ENCODE data around the gene GREB1. TPM values are rescaled to one million over a fixed set of nuclear protein-coding genes. Genes with fewer than 3 reads are reported as not detected.

The GREB1 gene
- total and polyA plus RNA-seq, 2 of the 13 experiments (the other 11 are each of a cell fraction or from before 2014, with no cell fraction given), result 31.3 to 61.2 TPM

DNA sequence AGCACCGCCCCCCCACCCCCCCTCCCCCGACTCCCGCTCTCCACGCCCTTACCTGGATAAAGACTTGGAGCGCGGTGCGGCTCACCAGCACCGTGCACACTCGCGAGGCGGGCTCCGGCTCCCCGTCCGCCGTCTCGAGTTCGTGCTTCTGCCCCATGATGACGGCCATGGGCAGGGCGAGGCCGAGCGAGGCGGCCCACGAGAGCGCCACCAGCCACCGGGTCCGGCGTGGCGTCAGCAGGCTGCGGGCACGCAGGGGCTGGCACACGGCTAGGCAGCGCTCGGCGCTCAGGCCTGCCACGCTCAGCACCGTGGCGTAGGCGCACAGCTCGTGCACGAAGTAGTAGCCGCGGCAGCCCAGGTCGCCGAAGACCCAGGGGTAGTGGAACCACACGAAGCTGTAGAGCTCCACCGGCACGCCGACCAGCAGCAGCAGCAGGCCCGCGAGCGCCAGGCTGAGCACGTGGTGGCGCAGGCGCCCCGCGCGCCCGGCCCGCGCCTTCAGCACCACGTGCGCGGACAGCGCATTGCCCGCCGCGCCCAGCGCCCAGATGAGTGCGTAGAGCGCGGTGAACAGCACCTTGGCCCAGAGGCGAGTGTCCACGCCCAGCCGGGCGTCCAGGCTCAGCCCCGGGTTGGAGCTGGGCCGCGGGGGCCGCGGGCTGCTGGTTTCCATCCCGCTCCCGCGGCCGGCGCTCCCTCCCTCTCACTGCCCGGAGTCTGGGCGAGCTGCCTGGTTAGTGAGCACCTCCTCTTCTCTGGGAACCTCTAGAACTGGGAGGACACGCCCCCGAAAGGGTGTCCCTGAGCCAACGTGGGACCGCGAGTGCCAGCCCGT lies 135.8 kb downstream of the GREB1 start, which contains the start of gene NTSR2 (continued):
- TF ChIP-seq, protein P1, sequence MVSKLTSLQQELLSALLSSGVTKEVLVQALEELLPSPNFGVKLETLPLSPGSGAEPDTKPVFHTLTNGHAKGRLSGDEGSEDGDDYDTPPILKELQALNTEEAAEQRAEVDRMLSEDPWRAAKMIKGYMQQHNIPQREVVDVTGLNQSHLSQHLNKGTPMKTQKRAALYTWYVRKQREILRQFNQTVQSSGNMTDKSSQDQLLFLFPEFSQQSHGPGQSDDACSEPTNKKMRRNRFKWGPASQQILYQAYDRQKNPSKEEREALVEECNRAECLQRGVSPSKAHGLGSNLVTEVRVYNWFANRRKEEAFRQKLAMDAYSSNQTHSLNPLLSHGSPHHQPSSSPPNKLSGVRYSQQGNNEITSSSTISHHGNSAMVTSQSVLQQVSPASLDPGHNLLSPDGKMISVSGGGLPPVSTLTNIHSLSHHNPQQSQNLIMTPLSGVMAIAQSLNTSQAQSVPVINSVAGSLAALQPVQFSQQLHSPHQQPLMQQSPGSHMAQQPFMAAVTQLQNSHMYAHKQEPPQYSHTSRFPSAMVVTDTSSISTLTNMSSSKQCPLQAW (CRISPR knock-in tag; IDR thresholded peaks at IDR 0.05), result no peak
- TF ChIP-seq REL (CRISPR knock-in tag; conservative IDR thresholded peaks at IDR 0.05) (peak; percentile 99), ZNF510 (CRISPR knock-in tag; IDR thresholded peaks at IDR 0.05; ENCODE audit: low read depth) (peak; percentile 88; the same call in 1 of the 2 replicates), ZNF780A (CRISPR knock-in tag; IDR thresholded peaks at IDR 0.05) (peak; percentile 97), TMF1 (CRISPR knock-in tag; IDR thresholded peaks at IDR 0.05; ENCODE audit: low read depth) (peak; percentile 100), ZNF143 (CRISPR knock-in tag; IDR thresholded peaks at IDR 0.05) (peak; percentile 73), JUNB (CRISPR knock-in tag; IDR thresholded peaks at IDR 0.05; ENCODE audit: borderline replicate concordance) (peak; percentile 85), ZNF121 (CRISPR knock-in tag; IDR thresholded peaks at IDR 0.05) (peak; percentile 90), FOXC1 (CRISPR knock-in tag; IDR thresholded peaks at IDR 0.05; ENCODE audit: borderline replicate concordance) (peak; percentile 100), KAT7 (CRISPR knock-in tag; IDR thresholded peaks at IDR 0.05; ENCODE audit: borderline replicate concordance) (peak; percentile 72; the same call in 1 of the 2 replicates), FOXO1 (CRISPR knock-in tag; IDR thresholded peaks at IDR 0.05) (peak; percentile 92), SPEN (CRISPR knock-in tag; IDR thresholded peaks at IDR 0.05; ENCODE audit: low read depth) (peak; percentile 96), ZNF605 (CRISPR knock-in tag; IDR thresholded peaks at IDR 0.05) (peak; percentile 84; the same call in 1 of the 2 replicates)
- TF ChIP-seq, protein P2, sequence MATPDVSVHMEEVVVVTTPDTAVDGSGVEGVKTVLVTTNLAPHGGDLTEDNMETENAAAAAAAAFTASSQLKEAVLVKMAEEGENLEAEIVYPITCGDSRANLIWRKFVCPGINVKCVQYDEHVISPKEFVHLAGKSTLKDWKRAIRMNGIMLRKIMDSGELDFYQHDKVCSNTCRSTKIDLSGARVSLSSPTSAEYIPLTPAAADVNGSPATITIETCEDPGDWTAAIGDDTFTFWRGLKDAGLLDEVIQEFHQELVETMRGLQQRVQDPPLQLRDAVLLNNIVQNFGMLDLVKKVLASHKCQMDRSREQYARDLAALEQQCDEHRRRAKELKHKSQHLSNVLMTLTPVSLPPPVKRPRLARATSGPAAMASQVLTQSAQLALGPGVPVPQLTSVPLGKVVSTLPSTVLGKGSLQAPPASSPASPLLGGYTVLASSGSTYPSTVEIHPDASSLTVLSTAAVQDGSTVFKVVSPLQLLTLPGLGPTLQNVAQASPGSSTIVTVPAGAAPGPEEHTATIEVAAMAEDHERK (CRISPR knock-in tag; IDR thresholded peaks at IDR 0.05; ENCODE audit: low read depth), result 0 out of 2 replicates have a peak, but pooled peaks have one; percentile 26
- TF ChIP-seq, protein P3, sequence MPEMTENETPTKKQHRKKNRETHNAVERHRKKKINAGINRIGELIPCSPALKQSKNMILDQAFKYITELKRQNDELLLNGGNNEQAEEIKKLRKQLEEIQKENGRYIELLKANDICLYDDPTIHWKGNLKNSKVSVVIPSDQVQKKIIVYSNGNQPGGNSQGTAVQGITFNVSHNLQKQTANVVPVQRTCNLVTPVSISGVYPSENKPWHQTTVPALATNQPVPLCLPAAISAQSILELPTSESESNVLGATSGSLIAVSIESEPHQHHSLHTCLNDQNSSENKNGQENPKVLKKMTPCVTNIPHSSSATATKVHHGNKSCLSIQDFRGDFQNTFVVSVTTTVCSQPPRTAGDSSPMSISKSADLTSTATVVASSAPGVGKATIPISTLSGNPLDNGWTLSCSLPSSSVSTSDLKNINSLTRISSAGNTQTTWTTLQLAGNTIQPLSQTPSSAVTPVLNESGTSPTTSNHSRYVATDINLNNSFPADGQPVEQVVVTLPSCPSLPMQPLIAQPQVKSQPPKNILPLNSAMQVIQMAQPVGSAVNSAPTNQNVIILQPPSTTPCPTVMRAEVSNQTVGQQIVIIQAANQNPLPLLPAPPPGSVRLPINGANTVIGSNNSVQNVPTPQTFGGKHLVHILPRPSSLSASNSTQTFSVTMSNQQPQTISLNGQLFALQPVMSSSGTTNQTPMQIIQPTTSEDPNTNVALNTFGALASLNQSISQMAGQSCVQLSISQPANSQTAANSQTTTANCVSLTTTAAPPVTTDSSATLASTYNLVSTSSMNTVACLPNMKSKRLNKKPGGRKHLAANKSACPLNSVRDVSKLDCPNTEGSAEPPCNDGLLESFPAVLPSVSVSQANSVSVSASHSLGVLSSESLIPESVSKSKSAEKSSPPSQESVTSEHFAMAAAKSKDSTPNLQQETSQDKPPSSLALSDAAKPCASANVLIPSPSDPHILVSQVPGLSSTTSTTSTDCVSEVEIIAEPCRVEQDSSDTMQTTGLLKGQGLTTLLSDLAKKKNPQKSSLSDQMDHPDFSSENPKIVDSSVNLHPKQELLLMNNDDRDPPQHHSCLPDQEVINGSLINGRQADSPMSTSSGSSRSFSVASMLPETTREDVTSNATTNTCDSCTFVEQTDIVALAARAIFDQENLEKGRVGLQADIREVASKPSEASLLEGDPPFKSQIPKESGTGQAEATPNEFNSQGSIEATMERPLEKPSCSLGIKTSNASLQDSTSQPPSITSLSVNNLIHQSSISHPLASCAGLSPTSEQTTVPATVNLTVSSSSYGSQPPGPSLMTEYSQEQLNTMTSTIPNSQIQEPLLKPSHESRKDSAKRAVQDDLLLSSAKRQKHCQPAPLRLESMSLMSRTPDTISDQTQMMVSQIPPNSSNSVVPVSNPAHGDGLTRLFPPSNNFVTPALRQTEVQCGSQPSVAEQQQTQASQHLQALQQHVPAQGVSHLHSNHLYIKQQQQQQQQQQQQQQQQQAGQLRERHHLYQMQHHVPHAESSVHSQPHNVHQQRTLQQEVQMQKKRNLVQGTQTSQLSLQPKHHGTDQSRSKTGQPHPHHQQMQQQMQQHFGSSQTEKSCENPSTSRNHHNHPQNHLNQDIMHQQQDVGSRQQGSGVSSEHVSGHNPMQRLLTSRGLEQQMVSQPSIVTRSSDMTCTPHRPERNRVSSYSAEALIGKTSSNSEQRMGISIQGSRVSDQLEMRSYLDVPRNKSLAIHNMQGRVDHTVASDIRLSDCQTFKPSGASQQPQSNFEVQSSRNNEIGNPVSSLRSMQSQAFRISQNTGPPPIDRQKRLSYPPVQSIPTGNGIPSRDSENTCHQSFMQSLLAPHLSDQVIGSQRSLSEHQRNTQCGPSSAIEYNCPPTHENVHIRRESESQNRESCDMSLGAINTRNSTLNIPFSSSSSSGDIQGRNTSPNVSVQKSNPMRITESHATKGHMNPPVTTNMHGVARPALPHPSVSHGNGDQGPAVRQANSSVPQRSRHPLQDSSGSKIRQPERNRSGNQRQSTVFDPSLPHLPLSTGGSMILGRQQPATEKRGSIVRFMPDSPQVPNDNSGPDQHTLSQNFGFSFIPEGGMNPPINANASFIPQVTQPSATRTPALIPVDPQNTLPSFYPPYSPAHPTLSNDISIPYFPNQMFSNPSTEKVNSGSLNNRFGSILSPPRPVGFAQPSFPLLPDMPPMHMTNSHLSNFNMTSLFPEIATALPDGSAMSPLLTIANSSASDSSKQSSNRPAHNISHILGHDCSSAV (CRISPR knock-in tag; IDR thresholded peaks at IDR 0.05; ENCODE audit: borderline replicate concordance), result no peak
- TF ChIP-seq, protein P4, sequence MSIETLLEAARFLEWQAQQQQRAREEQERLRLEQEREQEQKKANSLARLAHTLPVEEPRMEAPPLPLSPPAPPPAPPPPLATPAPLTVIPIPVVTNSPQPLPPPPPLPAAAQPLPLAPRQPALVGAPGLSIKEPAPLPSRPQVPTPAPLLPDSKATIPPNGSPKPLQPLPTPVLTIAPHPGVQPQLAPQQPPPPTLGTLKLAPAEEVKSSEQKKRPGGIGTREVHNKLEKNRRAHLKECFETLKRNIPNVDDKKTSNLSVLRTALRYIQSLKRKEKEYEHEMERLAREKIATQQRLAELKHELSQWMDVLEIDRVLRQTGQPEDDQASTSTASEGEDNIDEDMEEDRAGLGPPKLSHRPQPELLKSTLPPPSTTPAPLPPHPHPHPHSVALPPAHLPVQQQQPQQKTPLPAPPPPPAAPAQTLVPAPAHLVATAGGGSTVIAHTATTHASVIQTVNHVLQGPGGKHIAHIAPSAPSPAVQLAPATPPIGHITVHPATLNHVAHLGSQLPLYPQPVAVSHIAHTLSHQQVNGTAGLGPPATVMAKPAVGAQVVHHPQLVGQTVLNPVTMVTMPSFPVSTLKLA (IDR thresholded peaks at IDR 0.05), result peak; percentile 87

All from HepG2 (cell line).